OCI-LY7 (cell line): ENCODE results near the gene GYG2.

Experiments used
- CTCF ChIP-seq: fragments of 200-600 bp; sonication (generic); conservative IDR thresholded peaks from 2 replicates; pipeline ENCODE4 v1.5.1; 2014; ENCODE audit warnings: mild to moderate bottlenecking, antibody characterized with exemption, low read length, moderate library complexity, mixed read lengths
- EZH2phosphoT487 ChIP-seq: fragments of 200-600 bp; sonication (generic); IDR thresholded peaks from 2 replicates; pipeline ENCODE4 v1.6.1; 2018; ENCODE audit warnings: low read depth, borderline replicate concordance, mild to moderate bottlenecking, mixed run types, antibody characterized with exemption, low read length, moderate library complexity, mixed read lengths

DNA sequence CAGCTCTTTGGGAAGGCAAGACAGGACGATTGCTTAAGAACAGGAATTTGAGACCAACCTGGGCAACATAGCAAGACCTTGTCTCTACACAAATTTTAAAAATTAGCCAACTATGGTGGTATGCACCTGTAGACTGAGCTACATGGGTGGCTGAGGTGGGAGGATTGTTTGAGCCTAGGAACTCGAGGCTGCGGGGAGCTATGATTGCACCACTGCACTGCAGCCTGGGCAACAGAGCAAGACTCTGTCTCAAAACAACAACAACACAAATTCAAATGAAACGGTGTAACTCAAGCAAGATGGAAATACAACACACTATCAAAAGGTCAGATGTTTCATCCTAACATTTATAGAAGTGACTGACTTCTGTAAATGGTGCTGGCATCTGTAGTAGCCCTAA, 39.8 kb upstream of the GYG2 start:
- TF ChIP-seq CTCF = no peak
- no peak for TF ChIP-seq EZH2phosphoT487
